ENCODE measurements around the gene DYNC1H1.
"Not testable (repeated sequence)": the region's sequence is repeated elsewhere in the genome, so short reads cannot be mapped to it uniquely, and the experiment has no call there.

The DYNC1H1 gene

GRCh38 chr14:101984831-101985230 is 20.5 kb downstream of the DYNC1H1 start:
- H3K4me1 ChIP-seq (ENCODE audit: control insufficient read depth, low read depth, low read length); H3K27ac ChIP-seq (ENCODE audit: low read length); H3K9me3 ChIP-seq (ENCODE audit: control insufficient read depth, low read depth, low read length); H3K9ac ChIP-seq (ENCODE audit: low read length); H3K4me3 ChIP-seq (ENCODE audit: low read length); H3K27me3 ChIP-seq (ENCODE audit: control insufficient read depth, insufficient read depth, low read length): not testable (repeated sequence)
- peaks cover 84% of the 10 kb centered on the region for H3K36me3 ChIP-seq (ENCODE audit: control insufficient read depth, low read depth, low read length)

- Histone ChIP-seq H3K9me3 (ENCODE audit: control insufficient read depth, low read depth, low read length) (no peaks in the 10 kb centered on the region), H3K36me3 (ENCODE audit: control insufficient read depth, low read depth, low read length) (peaks cover 80% of the 10 kb centered on the region), H3K4me3 (ENCODE audit: low read length) (no peak overlapping the region), H3K9ac (ENCODE audit: low read length) (no peak overlapping the region), H3K27ac (ENCODE audit: low read length) (no peak overlapping the region), H3K4me1 (ENCODE audit: control insufficient read depth, low read depth, low read length) (no peaks in the 10 kb centered on the region), H3K27me3 (ENCODE audit: control insufficient read depth, insufficient read depth, low read length) (no peaks in the 10 kb centered on the region)
These were observed 21.6 kb downstream of the DYNC1H1 start for GRCh38 chr14:101985957-101986356.

- Histone ChIP-seq H3K9me3 (ENCODE audit: control insufficient read depth, low read depth, low read length) (no peaks in the 10 kb centered on the region), H3K4me3 (ENCODE audit: low read length) (no peak overlapping the region), H3K27ac (ENCODE audit: low read length) (no peak overlapping the region), H3K9ac (ENCODE audit: low read length) (no peak overlapping the region), H3K36me3 (ENCODE audit: control insufficient read depth, low read depth, low read length) (peaks cover 80% of the 10 kb centered on the region), H3K27me3 (ENCODE audit: control insufficient read depth, insufficient read depth, low read length) (no peaks in the 10 kb centered on the region), H3K4me1 (ENCODE audit: control insufficient read depth, low read depth, low read length) (no peaks in the 10 kb centered on the region)
These were observed 22.6 kb downstream of the DYNC1H1 start for GRCh38 chr14:101986953-101987352.

- no peaks in the 10 kb centered on the region for H3K9me3 ChIP-seq (ENCODE audit: control insufficient read depth, low read depth, low read length)
- no peak overlapping the region for H3K4me3 ChIP-seq (ENCODE audit: low read length)
- H3K36me3 ChIP-seq (ENCODE audit: control insufficient read depth, low read depth, low read length), result peaks cover 83% of the 10 kb centered on the region
- no peak overlapping the region for H3K27ac ChIP-seq (ENCODE audit: low read length)
- H3K9ac ChIP-seq (ENCODE audit: low read length), result no peak overlapping the region
- no peaks in the 10 kb centered on the region for H3K4me1 ChIP-seq (ENCODE audit: control insufficient read depth, low read depth, low read length)
- H3K27me3 ChIP-seq (ENCODE audit: control insufficient read depth, insufficient read depth, low read length), result no peaks in the 10 kb centered on the region
These were observed 24.0 kb downstream of the DYNC1H1 start for GRCh38 chr14:101988377-101988776.

- no peaks in the 10 kb centered on the region for H3K4me1 ChIP-seq (ENCODE audit: control insufficient read depth, low read depth, low read length)
- no peak overlapping the region for H3K4me3 ChIP-seq (ENCODE audit: low read length)
- peaks cover 88% of the 10 kb centered on the region for H3K36me3 ChIP-seq (ENCODE audit: control insufficient read depth, low read depth, low read length)
- no peak overlapping the region for H3K27ac ChIP-seq (ENCODE audit: low read length)
- no peak overlapping the region for H3K9ac ChIP-seq (ENCODE audit: low read length)
- H3K9me3 ChIP-seq (ENCODE audit: control insufficient read depth, low read depth, low read length), result no peaks in the 10 kb centered on the region
- no peaks in the 10 kb centered on the region for H3K27me3 ChIP-seq (ENCODE audit: control insufficient read depth, insufficient read depth, low read length)
These were observed 27.0 kb downstream of the DYNC1H1 start for GRCh38 chr14:101991352-101991751.

GRCh38 chr14:101992708-101993107 is 28.3 kb downstream of the DYNC1H1 start:
- no peak overlapping the region for H3K27ac ChIP-seq (ENCODE audit: low read length)
- H3K36me3 ChIP-seq (ENCODE audit: control insufficient read depth, low read depth, low read length), result peaks cover 88% of the 10 kb centered on the region
- no peak overlapping the region for H3K4me3 ChIP-seq (ENCODE audit: low read length)
- no peaks in the 10 kb centered on the region for H3K4me1 ChIP-seq (ENCODE audit: control insufficient read depth, low read depth, low read length)
- no peaks in the 10 kb centered on the region for H3K27me3 ChIP-seq (ENCODE audit: control insufficient read depth, insufficient read depth, low read length)
- H3K9ac ChIP-seq (ENCODE audit: low read length), result no peak overlapping the region
- no peaks in the 10 kb centered on the region for H3K9me3 ChIP-seq (ENCODE audit: control insufficient read depth, low read depth, low read length)

- H3K9me3 ChIP-seq (ENCODE audit: control insufficient read depth, low read depth, low read length), result no peaks in the 10 kb centered on the region
- H3K9ac ChIP-seq (ENCODE audit: low read length), result no peak overlapping the region
- H3K27ac ChIP-seq (ENCODE audit: low read length), result no peak overlapping the region
- no peak overlapping the region for H3K4me3 ChIP-seq (ENCODE audit: low read length)
- no peaks in the 10 kb centered on the region for H3K4me1 ChIP-seq (ENCODE audit: control insufficient read depth, low read depth, low read length)
- H3K27me3 ChIP-seq (ENCODE audit: control insufficient read depth, insufficient read depth, low read length), result no peaks in the 10 kb centered on the region
- peaks cover 86% of the 10 kb centered on the region for H3K36me3 ChIP-seq (ENCODE audit: control insufficient read depth, low read depth, low read length)
These were observed 33.3 kb downstream of the DYNC1H1 start for GRCh38 chr14:101997429-101998336.

GRCh38 chr14:102000902-102001301 is 36.5 kb downstream of the DYNC1H1 start:
- H3K36me3 ChIP-seq (ENCODE audit: control insufficient read depth, low read depth, low read length), result peaks cover 84% of the 10 kb centered on the region
- no peaks in the 10 kb centered on the region for H3K27me3 ChIP-seq (ENCODE audit: control insufficient read depth, insufficient read depth, low read length)
- H3K9me3 ChIP-seq (ENCODE audit: control insufficient read depth, low read depth, low read length), result no peaks in the 10 kb centered on the region
- H3K27ac ChIP-seq (ENCODE audit: low read length), result no peak overlapping the region
- H3K4me1 ChIP-seq (ENCODE audit: control insufficient read depth, low read depth, low read length), result no peaks in the 10 kb centered on the region
- no peak overlapping the region for H3K9ac ChIP-seq (ENCODE audit: low read length)
- H3K4me3 ChIP-seq (ENCODE audit: low read length), result no peak overlapping the region

- Histone ChIP-seq H3K9ac (ENCODE audit: low read length) (no peak overlapping the region), H3K4me1 (ENCODE audit: control insufficient read depth, low read depth, low read length) (no peaks in the 10 kb centered on the region), H3K27me3 (ENCODE audit: control insufficient read depth, insufficient read depth, low read length) (no peaks in the 10 kb centered on the region), H3K4me3 (ENCODE audit: low read length) (no peak overlapping the region), H3K27ac (ENCODE audit: low read length) (no peak overlapping the region), H3K36me3 (ENCODE audit: control insufficient read depth, low read depth, low read length) (peaks cover 91% of the 10 kb centered on the region), H3K9me3 (ENCODE audit: control insufficient read depth, low read depth, low read length) (no peaks in the 10 kb centered on the region)
These were observed 41.0 kb downstream of the DYNC1H1 start for GRCh38 chr14:102005336-102005735.

- H3K4me1 ChIP-seq (ENCODE audit: control insufficient read depth, low read depth, low read length), result no peaks in the 10 kb centered on the region
- H3K9ac ChIP-seq (ENCODE audit: low read length), result no peak overlapping the region
- no peak overlapping the region for H3K4me3 ChIP-seq (ENCODE audit: low read length)
- no peak overlapping the region for H3K27ac ChIP-seq (ENCODE audit: low read length)
- H3K9me3 ChIP-seq (ENCODE audit: control insufficient read depth, low read depth, low read length), result no peaks in the 10 kb centered on the region
- peaks cover 92% of the 10 kb centered on the region for H3K36me3 ChIP-seq (ENCODE audit: control insufficient read depth, low read depth, low read length)
- no peaks in the 10 kb centered on the region for H3K27me3 ChIP-seq (ENCODE audit: control insufficient read depth, insufficient read depth, low read length)
These were observed 43.6 kb downstream of the DYNC1H1 start for GRCh38 chr14:102007916-102008418.

GRCh38 chr14:102008891-102009290 is 44.5 kb downstream of the DYNC1H1 start:
- H3K4me3 ChIP-seq (ENCODE audit: low read length), result no peak overlapping the region
- no peak overlapping the region for H3K9ac ChIP-seq (ENCODE audit: low read length)
- H3K27me3 ChIP-seq (ENCODE audit: control insufficient read depth, insufficient read depth, low read length), result no peaks in the 10 kb centered on the region
- H3K4me1 ChIP-seq (ENCODE audit: control insufficient read depth, low read depth, low read length), result no peaks in the 10 kb centered on the region
- no peak overlapping the region for H3K27ac ChIP-seq (ENCODE audit: low read length)
- peaks cover 94% of the 10 kb centered on the region for H3K36me3 ChIP-seq (ENCODE audit: control insufficient read depth, low read depth, low read length)
- no peaks in the 10 kb centered on the region for H3K9me3 ChIP-seq (ENCODE audit: control insufficient read depth, low read depth, low read length)

- no peak overlapping the region for H3K4me3 ChIP-seq (ENCODE audit: low read length)
- peaks cover 97% of the 10 kb centered on the region for H3K36me3 ChIP-seq (ENCODE audit: control insufficient read depth, low read depth, low read length)
- H3K9me3 ChIP-seq (ENCODE audit: control insufficient read depth, low read depth, low read length), result no peaks in the 10 kb centered on the region
- no peaks in the 10 kb centered on the region for H3K4me1 ChIP-seq (ENCODE audit: control insufficient read depth, low read depth, low read length)
- no peak overlapping the region for H3K9ac ChIP-seq (ENCODE audit: low read length)
- H3K27me3 ChIP-seq (ENCODE audit: control insufficient read depth, insufficient read depth, low read length), result no peaks in the 10 kb centered on the region
- no peak overlapping the region for H3K27ac ChIP-seq (ENCODE audit: low read length)
These were observed 47.3 kb downstream of the DYNC1H1 start for GRCh38 chr14:102011631-102012030.
